Measurements from ENCODE around the gene MYO18B.

Gene MYO18B

DNA sequence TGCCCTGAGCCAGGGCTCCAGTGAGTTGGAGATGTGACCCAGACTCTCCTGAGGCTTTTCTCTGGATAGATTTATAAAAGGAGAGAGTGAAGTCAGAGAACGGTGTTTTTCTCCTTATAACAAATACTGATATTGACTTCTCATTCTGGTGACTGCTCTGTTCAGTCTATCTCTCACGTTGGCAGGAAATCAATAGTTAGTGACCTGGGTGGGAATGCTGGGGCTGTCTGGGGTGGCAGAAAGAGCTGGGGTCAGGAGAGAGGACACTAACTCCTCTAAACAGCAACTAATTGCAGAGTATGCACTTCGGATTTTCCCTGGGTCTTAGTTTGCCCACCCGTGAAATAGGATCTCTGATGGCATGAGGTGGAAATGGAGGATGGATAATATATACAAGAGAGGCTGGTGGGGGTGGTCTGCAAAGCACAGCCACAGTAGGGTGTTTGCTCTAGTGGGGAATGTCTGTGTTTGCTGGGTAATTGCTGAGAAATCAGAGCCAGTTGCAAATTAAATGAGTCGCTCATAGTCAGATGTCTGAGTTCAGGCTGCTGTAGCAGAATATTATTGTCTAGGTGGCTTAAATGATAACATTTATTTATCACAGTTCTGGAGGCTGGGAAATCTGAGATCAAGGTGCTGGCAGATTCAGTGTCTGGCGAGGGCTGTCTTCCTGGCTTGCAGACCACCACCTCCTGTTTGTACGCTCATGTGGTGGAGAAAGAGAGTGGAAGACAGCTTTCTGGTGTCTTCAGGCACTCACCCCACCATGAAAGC, 167.8 kb downstream of the MYO18B start:
- Histone ChIP-seq H3K4me1 (ENCODE audit: control insufficient read depth, insufficient read depth, low read length) (no peaks in the 10 kb centered on the region), H3K27me3 (replicated peaks; ENCODE audit: control insufficient read depth, insufficient read depth, low read length) (peaks cover 3% of the 10 kb centered on the region), H3K36me3 (ENCODE audit: control insufficient read depth, insufficient read depth, low read length, severe bottlenecking) (no peaks in the 10 kb centered on the region), H3K9ac (ENCODE audit: low read length) (no peak overlapping the region), H3K9me3 (ENCODE audit: control insufficient read depth, low read length) (no peaks in the 10 kb centered on the region), H3K4me3 (ENCODE audit: low read length) (no peak overlapping the region)
- no peak for DNase-seq (ENCODE audit: low read depth)

DNA sequence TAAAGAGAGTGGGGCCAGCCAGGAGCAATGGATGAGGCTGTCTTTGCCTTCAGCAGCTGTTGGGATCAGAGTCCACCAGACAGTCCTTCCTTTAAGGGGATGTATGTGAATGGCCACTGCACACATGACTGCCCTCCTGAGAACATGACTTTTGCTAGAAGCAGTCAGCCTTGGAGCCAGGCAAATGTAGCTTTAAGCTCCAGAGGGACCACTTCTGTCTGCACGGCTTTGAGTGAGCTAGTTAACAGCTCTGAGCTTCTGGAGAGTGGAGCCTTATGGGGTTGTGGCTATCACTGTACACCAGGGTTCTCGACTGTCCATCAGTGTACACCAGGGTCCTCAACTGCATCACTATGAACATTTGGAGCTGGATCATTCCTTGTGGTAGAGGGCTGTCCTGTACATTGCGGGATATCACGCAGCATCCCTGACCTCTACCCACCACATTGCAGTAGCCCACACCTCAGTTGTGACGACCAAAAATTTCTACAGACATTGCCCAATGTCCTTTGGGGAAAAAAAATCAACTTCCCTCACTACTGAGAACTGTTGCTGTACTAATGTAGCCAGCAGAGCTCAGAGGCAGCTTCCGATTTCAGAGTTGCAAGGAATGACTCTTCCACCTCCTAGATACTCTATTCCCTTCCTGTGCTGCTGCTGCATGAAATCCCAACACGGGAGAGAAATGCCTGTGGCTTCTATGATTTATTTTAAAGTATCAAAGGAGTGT, 169.4 kb downstream of the MYO18B start:
- H3K4me3 ChIP-seq (ENCODE audit: low read length), result no peak overlapping the region
- H3K36me3 ChIP-seq (ENCODE audit: control insufficient read depth, insufficient read depth, low read length, severe bottlenecking), result no peaks in the 10 kb centered on the region
- no peak overlapping the region for H3K9ac ChIP-seq (ENCODE audit: low read length)
- H3K4me1 ChIP-seq (ENCODE audit: control insufficient read depth, insufficient read depth, low read length), result no peaks in the 10 kb centered on the region
- DNase-seq (ENCODE audit: low read depth), result no peak
- H3K9me3 ChIP-seq (ENCODE audit: control insufficient read depth, low read length), result no peaks in the 10 kb centered on the region
- H3K27me3 ChIP-seq (replicated peaks; ENCODE audit: control insufficient read depth, insufficient read depth, low read length), result peaks cover 3% of the 10 kb centered on the region

DNA sequence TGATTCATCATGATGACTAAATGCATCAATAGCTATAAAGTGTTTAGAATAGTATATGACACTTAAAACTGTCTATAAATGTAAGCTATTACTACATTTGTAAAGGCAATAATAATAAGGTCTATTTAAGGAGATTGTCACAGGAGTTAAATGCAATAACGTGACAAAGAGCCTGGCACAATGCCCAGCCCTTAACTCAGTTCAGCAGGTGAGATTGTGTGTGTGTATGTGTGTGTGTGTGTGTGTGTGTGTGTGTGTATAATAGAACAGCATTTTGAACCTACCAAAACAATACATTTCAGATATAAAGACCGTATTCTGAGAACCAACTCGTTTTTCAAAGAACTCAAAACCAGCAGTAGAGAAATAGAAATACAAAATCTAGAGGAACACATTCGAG, 177.5 kb downstream of the MYO18B start:
- DNase-seq (ENCODE audit: low read depth), result no peak
- H3K36me3 ChIP-seq (ENCODE audit: control insufficient read depth, insufficient read depth, low read length, severe bottlenecking), result no peaks in the 10 kb centered on the region
- peaks cover 2% of the 10 kb centered on the region for H3K9me3 ChIP-seq (ENCODE audit: control insufficient read depth, low read length)
- no peaks in the 10 kb centered on the region for H3K4me1 ChIP-seq (ENCODE audit: control insufficient read depth, insufficient read depth, low read length)
- H3K4me3 ChIP-seq (ENCODE audit: low read length), result no peak overlapping the region
- H3K9ac ChIP-seq (ENCODE audit: low read length), result no peak overlapping the region
- peaks cover 25% of the 10 kb centered on the region for H3K27me3 ChIP-seq (replicated peaks; ENCODE audit: control insufficient read depth, insufficient read depth, low read length)

DNA sequence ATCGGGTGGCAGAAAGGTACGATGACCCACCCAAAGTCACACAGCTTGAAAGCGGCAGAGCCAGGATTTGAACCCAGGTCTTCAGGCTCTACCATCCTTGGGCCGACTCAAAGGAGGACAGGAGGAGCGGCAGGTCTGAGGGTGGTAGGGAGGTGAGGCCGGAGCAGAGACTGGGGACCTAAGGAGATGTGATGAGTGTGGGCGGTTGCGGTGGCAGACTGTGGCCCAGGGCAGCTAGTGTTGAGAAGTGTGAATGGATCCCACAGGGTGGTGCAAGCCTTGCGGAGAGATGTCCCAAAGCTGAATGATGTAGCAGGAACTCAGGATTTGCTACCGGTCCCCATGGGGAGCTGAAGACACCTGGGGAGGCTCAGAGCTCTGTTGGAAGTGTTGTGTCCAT, 180.2 kb downstream of the MYO18B start:
- H3K36me3 ChIP-seq (ENCODE audit: control insufficient read depth, insufficient read depth, low read length, severe bottlenecking), result no peaks in the 10 kb centered on the region
- peaks cover 25% of the 10 kb centered on the region for H3K27me3 ChIP-seq (replicated peaks; ENCODE audit: control insufficient read depth, insufficient read depth, low read length)
- H3K4me1 ChIP-seq (ENCODE audit: control insufficient read depth, insufficient read depth, low read length), result no peaks in the 10 kb centered on the region
- no peak overlapping the region for H3K9ac ChIP-seq (ENCODE audit: low read length)
- DNase-seq (ENCODE audit: low read depth), result no peak
- H3K9me3 ChIP-seq (ENCODE audit: control insufficient read depth, low read length), result peaks cover 1% of the 10 kb centered on the region
- no peak overlapping the region for H3K4me3 ChIP-seq (ENCODE audit: low read length)

DNA sequence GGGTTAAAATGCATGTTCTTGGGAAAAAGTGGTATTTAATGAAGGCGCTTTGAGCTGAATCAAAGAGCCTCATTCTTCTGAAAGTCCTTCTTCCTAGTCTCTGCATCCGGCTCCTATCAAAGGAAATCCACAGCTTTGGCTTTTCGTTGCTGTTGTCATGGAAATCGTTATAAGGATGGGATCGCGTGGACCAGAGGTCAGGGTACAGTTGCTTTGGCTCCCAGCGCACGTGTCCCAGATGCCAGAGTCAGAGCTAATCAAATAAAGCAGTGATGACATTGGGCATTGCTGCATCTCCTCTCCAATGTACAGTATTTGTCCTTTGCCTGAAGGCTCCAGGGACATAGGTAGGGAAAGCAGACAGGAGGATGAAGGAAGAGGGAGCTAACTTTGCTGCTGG, 181.9 kb downstream of the MYO18B start:
- Histone ChIP-seq H3K9ac (ENCODE audit: low read length) (no peak overlapping the region), H3K4me3 (ENCODE audit: low read length) (no peak overlapping the region), H3K36me3 (ENCODE audit: control insufficient read depth, insufficient read depth, low read length, severe bottlenecking) (no peaks in the 10 kb centered on the region), H3K4me1 (ENCODE audit: control insufficient read depth, insufficient read depth, low read length) (no peaks in the 10 kb centered on the region), H3K27me3 (replicated peaks; ENCODE audit: control insufficient read depth, insufficient read depth, low read length) (peaks cover 24% of the 10 kb centered on the region), H3K9me3 (ENCODE audit: control insufficient read depth, low read length) (no peaks in the 10 kb centered on the region)
- no peak for DNase-seq (ENCODE audit: low read depth)

DNA sequence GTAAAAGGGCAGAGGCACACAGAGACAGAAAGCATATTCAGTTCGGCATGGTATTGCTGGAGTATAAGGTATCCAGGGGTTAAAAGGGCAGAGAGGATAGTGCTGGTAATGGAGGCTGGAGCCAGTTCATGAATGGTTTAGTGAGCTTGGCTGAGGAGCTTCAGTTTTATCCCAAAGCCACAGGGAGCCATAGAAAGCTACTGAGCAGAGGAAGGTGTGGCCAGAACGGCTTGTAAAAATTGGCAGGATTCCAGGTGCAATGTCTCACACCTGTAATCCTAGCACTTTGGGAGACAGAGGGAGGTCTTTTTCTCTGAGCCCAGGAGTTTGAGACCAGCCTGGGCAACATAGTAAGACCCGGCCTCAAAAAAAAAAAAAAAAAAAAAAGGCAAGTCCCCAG, 186.1 kb downstream of the MYO18B start:
- peaks cover 14% of the 10 kb centered on the region for H3K27me3 ChIP-seq (replicated peaks; ENCODE audit: control insufficient read depth, insufficient read depth, low read length)
- H3K9ac ChIP-seq (ENCODE audit: low read length), result no peak overlapping the region
- no peak for DNase-seq (ENCODE audit: low read depth)
- H3K36me3 ChIP-seq (ENCODE audit: control insufficient read depth, insufficient read depth, low read length, severe bottlenecking), result no peaks in the 10 kb centered on the region
- H3K4me3 ChIP-seq (ENCODE audit: low read length), result no peak overlapping the region
- H3K9me3 ChIP-seq (ENCODE audit: control insufficient read depth, low read length), result no peaks in the 10 kb centered on the region
- no peaks in the 10 kb centered on the region for H3K4me1 ChIP-seq (ENCODE audit: control insufficient read depth, insufficient read depth, low read length)

DNA sequence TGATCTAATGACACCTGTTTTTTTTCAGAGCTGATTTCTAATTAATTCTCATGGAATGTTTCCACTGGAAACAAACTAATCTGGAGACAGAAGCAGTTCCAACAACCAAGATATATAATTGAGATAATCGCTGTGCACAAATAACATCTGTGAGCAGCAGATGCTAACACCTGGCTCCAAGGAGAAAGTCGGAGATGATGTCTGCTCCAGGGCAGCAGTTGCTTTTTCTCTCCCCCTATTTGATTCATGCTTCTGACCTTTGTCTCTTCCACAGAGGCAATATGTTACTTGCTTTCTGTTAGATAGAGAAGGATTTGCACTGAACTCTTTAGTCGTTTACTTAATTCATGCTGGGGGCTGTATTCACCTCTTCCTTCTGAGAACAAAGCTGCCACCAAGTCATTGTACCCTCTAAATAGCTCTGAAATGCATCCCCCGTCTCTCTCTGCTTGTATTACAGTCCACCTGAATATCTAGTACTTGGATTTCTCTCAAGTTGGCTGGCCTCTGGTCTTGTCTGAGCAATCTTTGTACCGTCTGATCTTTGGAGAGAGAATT, 187.4 kb downstream of the MYO18B start:
- no peak for DNase-seq (ENCODE audit: low read depth)
- no peaks in the 10 kb centered on the region for H3K4me1 ChIP-seq (ENCODE audit: control insufficient read depth, insufficient read depth, low read length)
- H3K9ac ChIP-seq (ENCODE audit: low read length), result no peak overlapping the region
- peaks cover 4% of the 10 kb centered on the region for H3K9me3 ChIP-seq (ENCODE audit: control insufficient read depth, low read length)
- no peak overlapping the region for H3K4me3 ChIP-seq (ENCODE audit: low read length)
- H3K27me3 ChIP-seq (replicated peaks; ENCODE audit: control insufficient read depth, insufficient read depth, low read length), result peaks cover 8% of the 10 kb centered on the region
- H3K36me3 ChIP-seq (ENCODE audit: control insufficient read depth, insufficient read depth, low read length, severe bottlenecking), result no peaks in the 10 kb centered on the region

DNA sequence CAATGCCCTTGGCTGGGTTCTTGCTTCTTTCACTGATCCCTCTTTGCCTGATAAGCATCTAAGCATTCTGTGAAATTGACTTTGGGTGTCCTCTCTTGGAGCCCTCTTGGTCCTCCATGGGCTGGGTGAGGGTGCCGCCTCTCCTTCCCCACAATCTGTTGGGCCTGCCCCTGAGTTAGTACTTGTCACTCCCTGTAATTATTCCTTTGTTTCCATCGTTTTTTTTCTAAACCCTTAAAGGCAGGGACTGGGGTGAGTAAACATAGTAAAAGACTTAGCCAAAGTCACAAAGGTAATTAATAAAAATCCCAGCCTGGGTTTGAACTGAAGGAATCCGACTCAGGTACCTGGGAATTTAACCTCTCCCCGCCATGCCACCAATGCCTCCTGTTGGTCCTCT, 188.1 kb downstream of the MYO18B start:
- peaks cover 4% of the 10 kb centered on the region for H3K9me3 ChIP-seq (ENCODE audit: control insufficient read depth, low read length)
- DNase-seq (ENCODE audit: low read depth), result no peak
- no peak overlapping the region for H3K4me3 ChIP-seq (ENCODE audit: low read length)
- peaks cover 8% of the 10 kb centered on the region for H3K27me3 ChIP-seq (replicated peaks; ENCODE audit: control insufficient read depth, insufficient read depth, low read length)
- H3K9ac ChIP-seq (ENCODE audit: low read length), result no peak overlapping the region
- no peaks in the 10 kb centered on the region for H3K36me3 ChIP-seq (ENCODE audit: control insufficient read depth, insufficient read depth, low read length, severe bottlenecking)
- no peaks in the 10 kb centered on the region for H3K4me1 ChIP-seq (ENCODE audit: control insufficient read depth, insufficient read depth, low read length)

DNA sequence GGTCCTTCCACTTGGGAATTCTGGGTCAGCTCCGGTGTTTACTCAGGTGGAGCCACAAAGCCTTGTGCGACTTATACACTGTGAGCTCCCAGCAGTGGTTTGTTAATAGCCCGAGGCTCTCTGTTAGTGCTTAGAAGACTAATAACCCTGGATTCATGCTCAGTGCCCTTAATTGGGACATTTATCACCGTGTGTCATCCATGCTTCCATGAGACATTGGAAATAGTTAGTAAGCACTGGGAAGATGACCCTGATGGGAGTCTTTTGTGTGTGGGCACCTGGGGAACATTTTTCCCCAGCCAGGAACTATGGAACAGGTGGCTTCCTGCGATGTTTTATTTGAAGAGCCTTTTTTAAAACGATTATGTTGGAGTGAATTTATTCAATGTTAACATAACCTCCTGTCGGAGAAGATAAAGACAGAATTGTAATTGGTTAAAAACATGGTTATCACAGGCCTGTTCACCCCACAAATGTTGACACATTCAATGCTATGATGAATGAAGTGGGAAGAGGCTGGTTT, 188.9 kb downstream of the MYO18B start:
- Histone ChIP-seq H3K4me1 (ENCODE audit: control insufficient read depth, insufficient read depth, low read length) (no peaks in the 10 kb centered on the region), H3K27me3 (replicated peaks; ENCODE audit: control insufficient read depth, insufficient read depth, low read length) (peaks cover 8% of the 10 kb centered on the region), H3K9me3 (ENCODE audit: control insufficient read depth, low read length) (peaks cover 4% of the 10 kb centered on the region), H3K9ac (ENCODE audit: low read length) (no peak overlapping the region), H3K36me3 (ENCODE audit: control insufficient read depth, insufficient read depth, low read length, severe bottlenecking) (no peaks in the 10 kb centered on the region), H3K4me3 (ENCODE audit: low read length) (no peak overlapping the region)
- no peak for DNase-seq (ENCODE audit: low read depth)

DNA sequence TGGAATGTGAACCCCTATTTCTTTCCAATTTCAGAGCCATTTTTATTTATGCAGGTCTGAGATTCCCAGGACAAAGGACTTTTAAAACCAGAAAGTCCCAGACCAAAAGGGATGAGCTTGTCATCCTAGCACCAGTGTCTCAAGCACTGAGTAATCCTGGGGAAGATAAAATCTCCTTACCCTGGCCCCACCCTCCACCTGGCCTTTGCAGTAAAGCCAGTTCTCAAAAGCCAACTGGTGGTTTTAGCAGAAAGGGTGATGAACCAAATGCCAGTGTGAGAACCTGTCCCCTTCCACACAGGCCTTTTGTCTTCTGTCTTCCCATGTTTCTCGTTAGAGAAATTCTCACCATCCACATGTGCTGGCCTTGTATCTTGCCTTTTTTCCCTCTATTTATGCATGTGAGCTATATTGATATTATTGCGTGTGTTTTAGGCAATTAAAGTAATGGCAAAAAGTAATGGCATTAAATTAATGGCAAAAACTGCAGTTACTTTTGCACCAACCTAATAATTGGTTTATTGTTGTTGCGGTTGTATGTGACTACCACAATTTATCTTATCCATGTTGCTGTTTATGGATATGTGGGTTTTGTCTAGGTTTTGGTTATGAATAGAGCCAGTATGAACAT, 191.3 kb downstream of the MYO18B start:
- Histone ChIP-seq H3K9ac (ENCODE audit: low read length) (no peak overlapping the region), H3K36me3 (ENCODE audit: control insufficient read depth, insufficient read depth, low read length, severe bottlenecking) (no peaks in the 10 kb centered on the region), H3K4me3 (ENCODE audit: low read length) (no peak overlapping the region), H3K9me3 (ENCODE audit: control insufficient read depth, low read length) (peaks cover 4% of the 10 kb centered on the region), H3K4me1 (ENCODE audit: control insufficient read depth, insufficient read depth, low read length) (no peaks in the 10 kb centered on the region), H3K27me3 (replicated peaks; ENCODE audit: control insufficient read depth, insufficient read depth, low read length) (peaks cover 8% of the 10 kb centered on the region)
- no peak for DNase-seq (ENCODE audit: low read depth)

Measured in adipocyte (in vitro differentiated cells).